K562 (cell line): ENCODE results near the gene UBE2H. TPM values are rescaled to one million over a fixed set of nuclear protein-coding genes. Genes with fewer than 3 reads are reported as not detected.

Experiments used
- HNRNPH1 ChIP-seq: fragments of 200-400 bp; formaldehyde crosslinking; optimal IDR thresholded peaks from 2 replicates; pipeline ENCODE3; 2017; ENCODE audit warnings: low read depth, mild to moderate bottlenecking, low read length, moderate library complexity
- MCM7 ChIP-seq, 2 experiments: fragments of 450-650 bp; IDR thresholded peaks; 2 replicates each; pipeline ENCODE4 v1.6.1; 2016 to 2018
- NFRKB ChIP-seq: fragments of 450-650 bp; IDR thresholded peaks from 2 replicates; pipeline ENCODE4 v1.6.1; 2016; ENCODE audit warnings: low read depth
- PBX2 ChIP-seq, 2 experiments: IDR thresholded peaks in 1 of 2; conservative IDR thresholded peaks in 1 of 2; 2 replicates each; pipeline ENCODE4 v1.6.1; 2016; ENCODE audit warnings: low read depth in 2 of 2, mild to moderate bottlenecking in 1 of 2, missing compliant biosample characterization in 1 of 2, missing genetic modification characterization in 1 of 2, moderate library complexity in 1 of 2
- TRIM28 ChIP-seq: fragments of 450-650 bp; IDR thresholded peaks from 2 replicates; pipeline ENCODE4 v1.6.1; 2017
- ZC3H8 ChIP-seq: fragments of 450-650 bp; IDR thresholded peaks from 2 replicates; pipeline ENCODE4 v1.6.1; 2017
- ZFP30 ChIP-seq: fragments of 250-450 bp; sonication (Bioruptor Pico); IDR thresholded peaks from 2 replicates; pipeline ENCODE4 v1.8.0; 2022; ENCODE audit warnings: moderate library complexity, mild to moderate bottlenecking, inconsistent platforms, borderline replicate concordance
- ZFPM2 ChIP-seq: fragments of 250-450 bp; sonication (Bioruptor Pico); IDR thresholded peaks from 2 replicates; pipeline ENCODE4 v1.5.1; 2022; ENCODE audit warnings: mild to moderate bottlenecking
- ZNF134 ChIP-seq: fragments of 250-450 bp; sonication (Bioruptor Pico); conservative IDR thresholded peaks from 2 replicates; pipeline ENCODE4 v1.4.0; 2020
- polyA plus RNA-seq, 8 experiments: library from polyadenylated mRNA; depleted of rRNA in 4 of 8; stranded (reverse) in 5 of 8; unstranded in 3 of 8; fragments of >200 nt; fragmentation: Nextera tagmentation in 2 of 8; fragmentation: Illumina TruSeq in 1 of 8; extraction: Ambion mirVana in 2 of 8; extraction: Trizol in 1 of 8; gene quantifications; 2 replicates each; pipeline versions ENCODE4 v1.2.1 to v1.2.3, GENCODE V29; 2011 to 2014; ENCODE audit warnings: inconsistent platforms in 1 of 8, missing spikeins in 1 of 8
- total RNA-seq, 7 experiments: library from RNA; depleted of rRNA in 6 of 7; stranded (reverse); fragments of >200 nt in 6 of 7; fragmentation: Illumina TruSeq in 2 of 7; extraction: Trizol in 2 of 7; gene quantifications; 2 replicates each; pipeline versions ENCODE4 v1.2.1 to v1.2.3, GENCODE V29; 2011 to 2021; ENCODE audit warnings: low replicate concordance in 1 of 7
- TF ChIP-seq, protein P1 (sequence below): fragments of 450-650 bp; IDR thresholded peaks from 2 replicates; pipeline ENCODE4 v1.6.1; 2016; ENCODE audit warnings: mild to moderate bottlenecking, moderate library complexity
- TF ChIP-seq, protein P2 (sequence below): fragments of 450-650 bp; IDR thresholded peaks from 2 replicates; pipeline ENCODE4 v1.6.1; 2016; ENCODE audit warnings: antibody characterized with exemption

Gene UBE2H
- total and polyA plus RNA-seq, 9 of the 15 experiments (the other 6 are each of a cell fraction or from before 2014, with no cell fraction given): 6.3 to 33.0 (median 13.3) TPM

DNA sequence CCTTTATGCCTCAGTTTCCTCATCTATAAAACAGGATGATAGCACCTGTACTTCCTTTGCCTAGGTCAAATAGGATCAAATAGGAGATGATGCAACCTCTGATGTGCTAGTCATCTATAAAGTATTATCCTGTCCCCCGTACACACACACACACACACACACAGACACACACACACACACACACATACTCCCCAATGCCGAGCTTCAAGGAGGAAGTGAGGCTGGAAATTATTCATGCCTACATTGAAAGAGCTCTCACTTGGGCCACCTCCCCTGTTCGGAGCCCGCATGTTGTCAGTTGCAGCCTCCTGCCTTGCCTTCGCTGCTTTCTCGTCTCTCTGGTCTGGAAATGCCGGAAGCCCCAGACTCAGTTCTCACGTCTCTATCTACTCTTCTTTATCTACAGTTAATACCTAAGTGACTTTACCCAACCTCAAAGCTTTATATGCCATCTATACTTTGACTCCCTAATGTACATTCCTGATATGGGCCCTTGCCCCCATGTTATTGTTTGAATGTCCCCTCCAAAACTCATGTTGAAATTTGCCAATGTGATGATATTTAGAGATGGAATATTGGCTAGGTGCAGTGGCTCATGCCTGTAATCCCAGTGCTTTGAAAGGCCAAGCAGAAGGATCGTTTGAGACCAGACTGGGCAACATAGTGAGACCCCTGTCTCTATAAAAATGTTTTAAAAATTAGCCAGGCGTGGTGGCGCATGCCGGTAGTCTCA lies 6.9 kb upstream of the UBE2H start (continued):
- TF ChIP-seq, protein P1, sequence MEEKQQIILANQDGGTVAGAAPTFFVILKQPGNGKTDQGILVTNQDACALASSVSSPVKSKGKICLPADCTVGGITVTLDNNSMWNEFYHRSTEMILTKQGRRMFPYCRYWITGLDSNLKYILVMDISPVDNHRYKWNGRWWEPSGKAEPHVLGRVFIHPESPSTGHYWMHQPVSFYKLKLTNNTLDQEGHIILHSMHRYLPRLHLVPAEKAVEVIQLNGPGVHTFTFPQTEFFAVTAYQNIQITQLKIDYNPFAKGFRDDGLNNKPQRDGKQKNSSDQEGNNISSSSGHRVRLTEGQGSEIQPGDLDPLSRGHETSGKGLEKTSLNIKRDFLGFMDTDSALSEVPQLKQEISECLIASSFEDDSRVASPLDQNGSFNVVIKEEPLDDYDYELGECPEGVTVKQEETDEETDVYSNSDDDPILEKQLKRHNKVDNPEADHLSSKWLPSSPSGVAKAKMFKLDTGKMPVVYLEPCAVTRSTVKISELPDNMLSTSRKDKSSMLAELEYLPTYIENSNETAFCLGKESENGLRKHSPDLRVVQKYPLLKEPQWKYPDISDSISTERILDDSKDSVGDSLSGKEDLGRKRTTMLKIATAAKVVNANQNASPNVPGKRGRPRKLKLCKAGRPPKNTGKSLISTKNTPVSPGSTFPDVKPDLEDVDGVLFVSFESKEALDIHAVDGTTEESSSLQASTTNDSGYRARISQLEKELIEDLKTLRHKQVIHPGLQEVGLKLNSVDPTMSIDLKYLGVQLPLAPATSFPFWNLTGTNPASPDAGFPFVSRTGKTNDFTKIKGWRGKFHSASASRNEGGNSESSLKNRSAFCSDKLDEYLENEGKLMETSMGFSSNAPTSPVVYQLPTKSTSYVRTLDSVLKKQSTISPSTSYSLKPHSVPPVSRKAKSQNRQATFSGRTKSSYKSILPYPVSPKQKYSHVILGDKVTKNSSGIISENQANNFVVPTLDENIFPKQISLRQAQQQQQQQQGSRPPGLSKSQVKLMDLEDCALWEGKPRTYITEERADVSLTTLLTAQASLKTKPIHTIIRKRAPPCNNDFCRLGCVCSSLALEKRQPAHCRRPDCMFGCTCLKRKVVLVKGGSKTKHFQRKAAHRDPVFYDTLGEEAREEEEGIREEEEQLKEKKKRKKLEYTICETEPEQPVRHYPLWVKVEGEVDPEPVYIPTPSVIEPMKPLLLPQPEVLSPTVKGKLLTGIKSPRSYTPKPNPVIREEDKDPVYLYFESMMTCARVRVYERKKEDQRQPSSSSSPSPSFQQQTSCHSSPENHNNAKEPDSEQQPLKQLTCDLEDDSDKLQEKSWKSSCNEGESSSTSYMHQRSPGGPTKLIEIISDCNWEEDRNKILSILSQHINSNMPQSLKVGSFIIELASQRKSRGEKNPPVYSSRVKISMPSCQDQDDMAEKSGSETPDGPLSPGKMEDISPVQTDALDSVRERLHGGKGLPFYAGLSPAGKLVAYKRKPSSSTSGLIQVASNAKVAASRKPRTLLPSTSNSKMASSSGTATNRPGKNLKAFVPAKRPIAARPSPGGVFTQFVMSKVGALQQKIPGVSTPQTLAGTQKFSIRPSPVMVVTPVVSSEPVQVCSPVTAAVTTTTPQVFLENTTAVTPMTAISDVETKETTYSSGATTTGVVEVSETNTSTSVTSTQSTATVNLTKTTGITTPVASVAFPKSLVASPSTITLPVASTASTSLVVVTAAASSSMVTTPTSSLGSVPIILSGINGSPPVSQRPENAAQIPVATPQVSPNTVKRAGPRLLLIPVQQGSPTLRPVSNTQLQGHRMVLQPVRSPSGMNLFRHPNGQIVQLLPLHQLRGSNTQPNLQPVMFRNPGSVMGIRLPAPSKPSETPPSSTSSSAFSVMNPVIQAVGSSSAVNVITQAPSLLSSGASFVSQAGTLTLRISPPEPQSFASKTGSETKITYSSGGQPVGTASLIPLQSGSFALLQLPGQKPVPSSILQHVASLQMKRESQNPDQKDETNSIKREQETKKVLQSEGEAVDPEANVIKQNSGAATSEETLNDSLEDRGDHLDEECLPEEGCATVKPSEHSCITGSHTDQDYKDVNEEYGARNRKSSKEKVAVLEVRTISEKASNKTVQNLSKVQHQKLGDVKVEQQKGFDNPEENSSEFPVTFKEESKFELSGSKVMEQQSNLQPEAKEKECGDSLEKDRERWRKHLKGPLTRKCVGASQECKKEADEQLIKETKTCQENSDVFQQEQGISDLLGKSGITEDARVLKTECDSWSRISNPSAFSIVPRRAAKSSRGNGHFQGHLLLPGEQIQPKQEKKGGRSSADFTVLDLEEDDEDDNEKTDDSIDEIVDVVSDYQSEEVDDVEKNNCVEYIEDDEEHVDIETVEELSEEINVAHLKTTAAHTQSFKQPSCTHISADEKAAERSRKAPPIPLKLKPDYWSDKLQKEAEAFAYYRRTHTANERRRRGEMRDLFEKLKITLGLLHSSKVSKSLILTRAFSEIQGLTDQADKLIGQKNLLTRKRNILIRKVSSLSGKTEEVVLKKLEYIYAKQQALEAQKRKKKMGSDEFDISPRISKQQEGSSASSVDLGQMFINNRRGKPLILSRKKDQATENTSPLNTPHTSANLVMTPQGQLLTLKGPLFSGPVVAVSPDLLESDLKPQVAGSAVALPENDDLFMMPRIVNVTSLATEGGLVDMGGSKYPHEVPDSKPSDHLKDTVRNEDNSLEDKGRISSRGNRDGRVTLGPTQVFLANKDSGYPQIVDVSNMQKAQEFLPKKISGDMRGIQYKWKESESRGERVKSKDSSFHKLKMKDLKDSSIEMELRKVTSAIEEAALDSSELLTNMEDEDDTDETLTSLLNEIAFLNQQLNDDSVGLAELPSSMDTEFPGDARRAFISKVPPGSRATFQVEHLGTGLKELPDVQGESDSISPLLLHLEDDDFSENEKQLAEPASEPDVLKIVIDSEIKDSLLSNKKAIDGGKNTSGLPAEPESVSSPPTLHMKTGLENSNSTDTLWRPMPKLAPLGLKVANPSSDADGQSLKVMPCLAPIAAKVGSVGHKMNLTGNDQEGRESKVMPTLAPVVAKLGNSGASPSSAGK: peak; percentile 28
- TF ChIP-seq HNRNPH1 (no peak), TRIM28 (no peak), ZFPM2 (CRISPR knock-in tag) (no peak), ZFP30 (no peak), MCM7 (IDR thresholded peaks at IDR 0.05) (no peak), NFRKB (no peak), ZNF134 (no peak), PBX2 (CRISPR knock-in tag; IDR thresholded peaks at IDR 0.05; ENCODE audit: low read depth) (no peak), PBX2 (tag; conservative IDR thresholded peaks at IDR 0.05; ENCODE audit: low read depth) (0 out of 2 replicates have a peak, but pooled peaks have one; percentile 37), ZC3H8 (no peak)
- TF ChIP-seq, protein P2, sequence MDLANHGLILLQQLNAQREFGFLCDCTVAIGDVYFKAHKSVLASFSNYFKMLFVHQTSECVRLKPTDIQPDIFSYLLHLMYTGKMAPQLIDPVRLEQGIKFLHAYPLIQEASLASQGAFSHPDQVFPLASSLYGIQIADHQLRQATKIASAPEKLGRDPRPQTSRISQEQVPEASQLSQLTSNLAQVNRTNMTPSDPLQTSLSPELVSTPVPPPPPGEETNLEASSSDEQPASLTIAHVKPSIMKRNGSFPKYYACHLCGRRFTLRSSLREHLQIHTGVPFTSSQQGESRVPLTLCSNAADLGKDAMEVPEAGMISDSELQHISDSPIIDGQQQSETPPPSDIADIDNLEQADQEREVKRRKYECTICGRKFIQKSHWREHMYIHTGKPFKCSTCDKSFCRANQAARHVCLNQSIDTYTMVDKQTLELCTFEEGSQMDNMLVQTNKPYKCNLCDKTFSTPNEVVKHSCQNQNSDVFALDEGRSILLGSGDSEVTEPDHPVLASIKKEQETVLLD: peak; percentile 17; the same call in 1 of the 2 replicates
